ENCODE measurements around the gene C16orf89.
"Not testable (repeated sequence)": the region's sequence is repeated elsewhere in the genome, so short reads cannot be mapped to it uniquely, and the experiment has no call there.

Gene C16orf89

DNA sequence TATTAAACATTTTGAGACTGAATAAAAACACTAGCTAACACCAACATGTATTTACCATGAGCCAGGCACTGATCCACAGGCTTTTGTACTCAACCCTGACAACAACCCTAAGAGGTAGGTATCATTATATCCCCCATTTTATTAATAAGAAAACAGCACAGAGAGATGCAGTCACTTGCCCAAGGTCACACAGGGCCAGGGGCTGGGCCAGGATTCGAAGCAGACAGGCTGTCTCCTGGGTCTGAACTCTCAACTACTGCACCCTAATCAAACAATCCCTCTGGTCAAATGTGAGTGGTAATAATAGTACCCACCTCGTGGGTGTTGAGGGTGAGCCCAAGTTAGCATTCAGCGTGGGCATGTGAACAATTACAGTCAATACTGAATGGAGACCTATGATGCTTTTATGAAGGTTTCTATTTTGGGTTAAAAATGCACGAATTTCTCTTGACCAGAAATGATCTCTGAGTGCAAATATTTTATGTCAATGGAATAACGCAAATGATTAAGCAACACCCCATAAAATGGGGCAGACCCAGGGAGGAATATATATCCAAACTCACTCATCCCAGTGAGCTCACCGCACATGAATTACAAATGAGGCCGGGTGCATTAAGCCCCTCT, 30.8 kb upstream of the C16orf89 start:
- H3K4me3 ChIP-seq (ENCODE audit: extremely low read depth, insufficient read depth, low read length, poor library complexity, severe bottlenecking): peak overlapping the region; percentile 59
- H3K36me3 ChIP-seq (ENCODE audit: control insufficient read depth, insufficient read depth, low read length); H3K27ac ChIP-seq (ENCODE audit: low read depth, low read length, severe bottlenecking); H3K4me1 ChIP-seq (ENCODE audit: control insufficient read depth, insufficient read depth, low read length, poor library complexity, severe bottlenecking); H3K9me3 ChIP-seq (ENCODE audit: control insufficient read depth, low read length): not testable (repeated sequence)
- WGBS, 2 experiments (ENCODE audit: insufficient coverage in 2 of 2): no CpG with 5 or more reads among the region's 7 CpGs

DNA sequence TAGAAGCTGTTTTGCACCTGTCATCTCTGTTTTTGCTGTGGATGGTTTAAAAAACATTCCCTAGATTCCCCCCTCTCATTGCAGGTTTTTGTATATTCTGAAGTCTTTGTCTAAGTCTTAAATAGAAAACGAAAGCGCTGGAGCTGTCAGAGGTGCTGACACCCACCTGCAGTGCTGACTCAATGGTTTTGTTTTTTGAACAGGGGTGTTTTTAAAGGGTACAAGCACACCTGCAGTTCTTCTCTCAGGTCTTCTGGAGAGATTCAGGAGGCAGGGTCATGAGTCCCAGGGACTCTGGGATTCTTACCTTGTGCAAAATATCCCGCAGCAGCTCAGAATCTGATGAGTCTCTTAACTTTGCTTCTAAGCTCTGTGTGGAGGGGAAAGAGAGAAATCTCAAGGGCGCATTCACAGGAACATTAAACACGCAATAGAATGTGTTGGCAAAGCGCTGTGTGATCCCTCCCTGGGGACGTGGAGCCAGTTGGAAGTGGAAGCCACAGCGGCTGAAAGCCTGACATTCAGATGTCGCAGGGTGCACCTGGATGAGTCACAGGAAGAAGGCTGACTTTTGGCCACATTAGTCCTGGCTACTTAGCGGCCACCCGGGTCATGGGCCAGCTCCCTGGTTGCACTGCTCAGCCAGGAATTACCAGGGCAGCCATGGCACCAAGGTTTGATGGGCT, 29.5 kb upstream of the C16orf89 start:
- not testable (repeated sequence) for H3K4me1 ChIP-seq (ENCODE audit: control insufficient read depth, insufficient read depth, low read length, poor library complexity, severe bottlenecking); H3K4me3 ChIP-seq (ENCODE audit: extremely low read depth, insufficient read depth, low read length, poor library complexity, severe bottlenecking); H3K9me3 ChIP-seq (ENCODE audit: control insufficient read depth, low read length); H3K36me3 ChIP-seq (ENCODE audit: control insufficient read depth, insufficient read depth, low read length); H3K27ac ChIP-seq (ENCODE audit: low read depth, low read length, severe bottlenecking)
- WGBS, 2 experiments (ENCODE audit: insufficient coverage in 2 of 2): 90 to 95% methylated on average over 7 of the region's 11 CpGs

DNA sequence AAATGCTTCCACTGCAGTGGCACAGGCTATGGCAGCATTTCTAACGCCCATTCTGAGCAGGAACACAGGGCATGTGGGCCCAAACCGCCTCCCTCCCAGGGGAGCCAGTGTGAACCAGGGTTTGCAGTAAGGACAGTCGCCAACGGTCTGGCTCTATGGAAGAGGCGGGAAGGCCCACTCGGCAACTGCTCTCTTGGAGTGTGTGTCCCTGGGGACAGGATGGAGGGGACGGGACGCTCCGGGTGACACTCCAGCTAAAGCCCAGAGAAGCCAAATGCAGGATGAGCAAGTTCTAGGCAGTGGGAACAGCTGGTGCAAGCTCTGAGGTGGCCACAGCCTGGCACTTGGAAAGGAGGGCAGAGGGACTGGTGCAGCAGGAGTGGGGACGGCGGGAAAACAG, 28.0 kb upstream of the C16orf89 start:
- H3K27ac ChIP-seq (ENCODE audit: low read depth, low read length, severe bottlenecking); H3K4me3 ChIP-seq (ENCODE audit: extremely low read depth, insufficient read depth, low read length, poor library complexity, severe bottlenecking); H3K36me3 ChIP-seq (ENCODE audit: control insufficient read depth, insufficient read depth, low read length); H3K4me1 ChIP-seq (ENCODE audit: control insufficient read depth, insufficient read depth, low read length, poor library complexity, severe bottlenecking); H3K9me3 ChIP-seq (ENCODE audit: control insufficient read depth, low read length): not testable (repeated sequence)
- 92 to 94% methylated on average over 4 to 8 of the region's 11 CpGs for WGBS, 2 experiments (ENCODE audit: insufficient coverage in 2 of 2)

DNA sequence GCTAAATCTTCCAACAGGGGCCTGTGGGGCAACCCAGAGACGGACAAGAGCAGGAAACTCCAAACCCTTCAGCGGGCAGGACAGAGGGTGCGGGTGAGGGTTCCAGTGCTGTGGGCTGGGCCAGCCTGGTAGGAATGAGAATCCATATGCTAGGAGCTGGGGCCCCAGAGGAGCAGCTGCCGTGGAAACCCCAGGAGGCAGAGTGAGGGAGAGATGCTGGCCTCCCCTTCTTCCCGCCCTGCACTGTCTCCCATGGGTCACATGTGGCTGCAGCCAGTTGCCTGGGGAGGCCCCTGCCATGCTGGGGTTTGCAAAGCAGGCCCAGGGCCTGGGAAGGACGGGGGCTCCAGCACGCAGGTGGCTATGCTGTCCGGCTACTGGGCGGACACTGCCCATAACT, 27.3 kb upstream of the C16orf89 start:
- not testable (repeated sequence) for H3K36me3 ChIP-seq (ENCODE audit: control insufficient read depth, insufficient read depth, low read length); H3K4me3 ChIP-seq (ENCODE audit: extremely low read depth, insufficient read depth, low read length, poor library complexity, severe bottlenecking); H3K27ac ChIP-seq (ENCODE audit: low read depth, low read length, severe bottlenecking); H3K4me1 ChIP-seq (ENCODE audit: control insufficient read depth, insufficient read depth, low read length, poor library complexity, severe bottlenecking); H3K9me3 ChIP-seq (ENCODE audit: control insufficient read depth, low read length)
- WGBS, 2 experiments (ENCODE audit: insufficient coverage in 2 of 2): 86 to 100% methylated on average over 1 of the region's 9 CpGs

DNA sequence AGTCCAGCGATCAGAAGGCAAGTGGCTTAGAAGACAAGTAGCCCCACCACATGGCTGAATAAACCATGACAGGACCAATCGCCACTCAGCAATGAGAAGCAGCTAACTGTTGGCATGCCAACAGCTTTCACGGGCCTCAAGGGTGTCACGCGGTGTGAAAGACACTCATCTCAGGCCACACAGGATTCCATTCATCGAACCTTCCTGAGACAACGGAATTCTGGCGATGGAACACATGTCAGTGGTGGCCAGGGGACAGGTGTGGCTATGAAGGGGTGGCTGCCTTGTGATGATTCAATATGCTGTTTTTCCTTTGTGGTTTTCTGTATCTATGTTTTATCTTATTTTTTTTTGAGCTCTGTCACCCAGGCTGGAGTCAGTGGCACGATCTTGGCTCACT, 24.8 kb upstream of the C16orf89 start:
- 85 to 93% methylated on average over 8 of the region's 9 CpGs for WGBS, 2 experiments (ENCODE audit: insufficient coverage in 2 of 2)
- not testable (repeated sequence) for H3K36me3 ChIP-seq (ENCODE audit: control insufficient read depth, insufficient read depth, low read length)

DNA sequence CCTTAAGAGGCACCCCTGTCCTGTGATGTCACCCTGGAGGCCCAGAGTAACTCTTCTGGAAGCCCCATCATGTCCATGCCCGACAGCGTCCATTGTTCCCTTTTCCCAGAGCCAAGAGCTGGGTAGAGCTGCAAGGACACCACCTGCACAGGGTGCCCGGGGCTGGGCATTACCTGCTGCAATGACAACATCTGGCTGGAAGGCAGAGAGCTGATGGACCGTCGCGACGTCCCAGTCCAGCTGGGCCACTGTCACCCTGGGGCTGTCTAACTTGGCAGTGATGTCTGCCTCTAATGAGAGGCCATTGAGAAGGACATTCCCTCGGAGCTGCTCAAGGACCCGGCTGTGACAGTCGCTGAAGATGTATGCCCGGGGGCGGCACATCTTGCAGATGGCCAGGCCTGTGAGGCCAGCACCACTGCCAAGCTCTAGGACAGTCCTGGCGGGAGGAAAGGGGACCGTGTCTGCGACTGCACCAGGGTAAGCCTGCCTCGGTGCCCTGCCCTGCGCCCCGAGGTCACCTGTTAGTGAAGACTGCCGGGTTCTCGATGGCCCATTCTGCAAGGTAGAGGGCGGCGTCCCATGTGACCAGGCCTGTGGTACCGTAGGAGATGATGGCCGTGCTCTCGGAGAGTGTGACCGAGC, 24.3 kb upstream of the C16orf89 start:
- not testable (repeated sequence) for H3K4me1 ChIP-seq (ENCODE audit: control insufficient read depth, insufficient read depth, low read length, poor library complexity, severe bottlenecking); H3K27ac ChIP-seq (ENCODE audit: low read depth, low read length, severe bottlenecking); H3K36me3 ChIP-seq (ENCODE audit: control insufficient read depth, insufficient read depth, low read length); H3K9me3 ChIP-seq (ENCODE audit: control insufficient read depth, low read length); H3K4me3 ChIP-seq (ENCODE audit: extremely low read depth, insufficient read depth, low read length, poor library complexity, severe bottlenecking)
- 93 to 97% methylated on average over 19 to 23 of the region's 26 CpGs for WGBS, 2 experiments (ENCODE audit: insufficient coverage in 2 of 2)

More for the DNA sequence above, 24.8 kb upstream of the C16orf89 start:
- not testable (repeated sequence) for H3K9me3 ChIP-seq (ENCODE audit: control insufficient read depth, low read length); H3K27ac ChIP-seq (ENCODE audit: low read depth, low read length, severe bottlenecking); H3K4me1 ChIP-seq (ENCODE audit: control insufficient read depth, insufficient read depth, low read length, poor library complexity, severe bottlenecking); H3K4me3 ChIP-seq (ENCODE audit: extremely low read depth, insufficient read depth, low read length, poor library complexity, severe bottlenecking)

DNA sequence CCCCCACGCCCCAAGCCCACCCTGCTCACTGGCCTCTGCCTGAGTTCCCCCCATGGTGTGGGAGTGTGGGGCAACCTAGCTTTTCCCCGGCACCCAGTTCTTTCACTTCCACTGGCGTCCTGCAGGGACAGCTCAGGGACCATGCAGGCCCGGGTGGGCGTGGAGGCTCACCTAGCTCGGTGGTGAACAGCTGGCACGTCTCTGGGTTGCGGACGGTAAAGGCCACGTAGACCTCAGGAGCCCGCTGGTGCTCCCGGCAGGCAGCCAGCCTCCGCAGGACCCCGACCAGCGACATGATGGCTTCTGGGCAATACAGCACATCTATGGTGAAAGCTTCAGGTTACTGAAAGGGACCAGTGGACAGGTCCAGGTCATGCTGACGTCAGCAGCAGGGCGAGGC, 23.2 kb upstream of the C16orf89 start:
- H3K9me3 ChIP-seq (ENCODE audit: control insufficient read depth, low read length); H3K27ac ChIP-seq (ENCODE audit: low read depth, low read length, severe bottlenecking): not testable (repeated sequence)
- WGBS, 2 experiments (ENCODE audit: insufficient coverage in 2 of 2): 94 to 97% methylated on average over 8 to 14 of the region's 17 CpGs

DNA sequence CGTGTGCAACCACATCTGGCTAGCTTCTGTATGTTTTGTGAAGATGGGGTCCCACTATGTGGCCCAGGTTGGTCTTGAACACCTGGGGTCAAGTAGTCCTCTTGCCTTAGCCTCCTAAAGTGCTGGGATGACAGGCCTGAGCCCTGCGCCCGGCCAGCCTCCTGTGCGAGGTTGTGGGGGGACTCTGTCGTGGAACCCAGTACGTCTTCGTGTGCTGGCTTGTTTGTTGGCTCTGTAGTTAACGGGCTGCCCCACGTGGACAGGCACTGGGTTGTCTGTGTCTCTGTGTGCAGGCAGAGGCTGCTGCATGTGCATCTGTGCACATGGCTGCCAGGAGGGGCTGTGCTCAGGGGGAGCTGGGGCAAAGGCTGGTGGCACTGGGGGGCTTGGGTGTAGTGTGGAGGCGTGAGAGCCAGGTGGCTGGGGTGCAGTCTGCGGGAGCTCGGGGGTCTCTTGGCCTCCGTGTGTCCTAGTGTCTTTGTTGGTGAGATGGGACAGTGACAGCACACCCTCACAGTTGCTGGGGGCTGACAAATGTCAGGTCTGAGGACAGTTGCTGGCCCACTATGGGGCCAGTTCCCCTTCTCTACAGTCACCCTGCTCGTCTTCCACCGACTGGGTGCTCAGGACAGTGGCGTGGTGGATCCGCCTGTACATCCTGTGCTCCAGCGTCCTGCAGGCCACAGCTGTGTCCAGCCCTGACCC, 22.5 kb upstream of the C16orf89 start:
- not testable (repeated sequence) for H3K27ac ChIP-seq (ENCODE audit: low read depth, low read length, severe bottlenecking); H3K4me1 ChIP-seq (ENCODE audit: control insufficient read depth, insufficient read depth, low read length, poor library complexity, severe bottlenecking); H3K9me3 ChIP-seq (ENCODE audit: control insufficient read depth, low read length); H3K36me3 ChIP-seq (ENCODE audit: control insufficient read depth, insufficient read depth, low read length); H3K4me3 ChIP-seq (ENCODE audit: extremely low read depth, insufficient read depth, low read length, poor library complexity, severe bottlenecking)
- 96 to 97% methylated on average over 9 to 11 of the region's 18 CpGs for WGBS, 2 experiments (ENCODE audit: insufficient coverage in 2 of 2)

More for the DNA sequence above, 23.2 kb upstream of the C16orf89 start:
- H3K36me3 ChIP-seq (ENCODE audit: control insufficient read depth, insufficient read depth, low read length); H3K4me3 ChIP-seq (ENCODE audit: extremely low read depth, insufficient read depth, low read length, poor library complexity, severe bottlenecking); H3K4me1 ChIP-seq (ENCODE audit: control insufficient read depth, insufficient read depth, low read length, poor library complexity, severe bottlenecking): not testable (repeated sequence)

DNA sequence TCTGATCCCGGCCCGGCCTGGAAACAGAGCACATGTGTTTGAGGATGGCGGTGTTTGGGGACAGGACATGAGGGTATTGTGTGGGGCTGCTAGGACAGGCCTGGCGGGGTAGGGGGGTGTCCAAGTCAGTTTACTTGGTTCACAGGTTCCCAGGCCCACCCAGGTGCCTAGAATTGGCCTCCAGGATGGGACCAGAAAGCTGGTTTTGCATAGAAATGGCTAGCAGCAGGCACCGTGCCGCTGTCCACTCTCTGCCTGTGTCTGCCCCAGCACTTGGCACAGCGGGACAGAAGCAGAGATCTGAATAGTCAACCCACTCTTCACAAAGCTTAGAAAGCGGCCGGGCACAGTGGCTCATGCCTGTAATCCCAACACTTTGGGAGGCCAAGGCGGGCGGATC, 20.0 kb upstream of the C16orf89 start:
- H3K4me3 ChIP-seq (ENCODE audit: extremely low read depth, insufficient read depth, low read length, poor library complexity, severe bottlenecking); H3K27ac ChIP-seq (ENCODE audit: low read depth, low read length, severe bottlenecking); H3K4me1 ChIP-seq (ENCODE audit: control insufficient read depth, insufficient read depth, low read length, poor library complexity, severe bottlenecking); H3K9me3 ChIP-seq (ENCODE audit: control insufficient read depth, low read length): not testable (repeated sequence)
- peaks cover 12% of the 10 kb centered on the region for H3K36me3 ChIP-seq (ENCODE audit: control insufficient read depth, insufficient read depth, low read length)
- WGBS, 2 experiments (ENCODE audit: insufficient coverage in 2 of 2): 89 to 90% methylated on average over 5 to 7 of the region's 11 CpGs

DNA sequence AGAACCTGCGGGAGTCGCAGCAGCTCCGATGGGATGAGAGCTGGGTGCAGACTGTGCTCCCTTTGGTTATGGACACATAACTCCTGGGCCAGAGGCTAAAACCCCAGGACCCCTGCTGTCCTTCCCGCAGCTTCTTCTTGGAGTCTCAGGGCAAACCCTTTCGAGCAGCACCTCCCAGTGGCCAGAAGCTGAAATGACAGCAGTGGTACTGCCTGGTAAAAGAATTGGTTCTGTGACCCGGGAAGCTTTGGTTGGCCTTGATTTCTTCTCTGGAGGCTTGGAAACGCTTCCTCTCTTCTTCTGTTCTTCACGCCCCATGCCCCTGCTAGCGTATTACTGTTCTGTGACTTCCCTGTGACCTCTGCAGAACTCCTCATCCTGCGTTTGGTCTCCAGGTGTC, 19.0 kb upstream of the C16orf89 start:
- WGBS, 2 experiments (ENCODE audit: insufficient coverage in 2 of 2): 56 to 62% methylated on average over 6 of the region's 10 CpGs
- H3K27ac ChIP-seq (ENCODE audit: low read depth, low read length, severe bottlenecking): not testable (repeated sequence)

More for the DNA sequence above, 19.0 kb upstream of the C16orf89 start:
- not testable (repeated sequence) for H3K4me3 ChIP-seq (ENCODE audit: extremely low read depth, insufficient read depth, low read length, poor library complexity, severe bottlenecking); H3K9me3 ChIP-seq (ENCODE audit: control insufficient read depth, low read length); H3K4me1 ChIP-seq (ENCODE audit: control insufficient read depth, insufficient read depth, low read length, poor library complexity, severe bottlenecking)
- peaks cover 12% of the 10 kb centered on the region for H3K36me3 ChIP-seq (ENCODE audit: control insufficient read depth, insufficient read depth, low read length)
